Measurements from ENCODE around the gene LGALSL. TPM values are rescaled to one million over a fixed set of nuclear protein-coding genes. Genes with fewer than 3 reads are reported as not detected.

The LGALSL gene
- total RNA-seq, 1 donor from 2014 or later, result 3.1 TPM

- intact Hi-C loops (cut with micrococcal nuclease), result no loop called here
- H3K4me3 Mint-ChIP-seq, result no peak overlapping the region
- H3K9me3 Mint-ChIP-seq, result no peaks in the 10 kb centered on the region
- DNase-seq (ENCODE audit: low spot score), result no peak
- H3K27me3 Mint-ChIP-seq (ENCODE audit: insufficient read depth), result peaks cover 9% of the 10 kb centered on the region
- H3K27ac Mint-ChIP-seq, result no peak overlapping the region
- H3K4me1 Mint-ChIP-seq (ENCODE audit: low read depth), result peaks cover 20% of the 10 kb centered on the region
- no peaks in the 10 kb centered on the region for H3K36me3 Mint-ChIP-seq (ENCODE audit: low read depth)
Observed at GRCh38 chr2:64481665-64482064, 27.7 kb downstream of the LGALSL start.

GRCh38 chr2:64482243-64482642, 28.3 kb downstream of the LGALSL start:
- H3K4me3 Mint-ChIP-seq, result no peak overlapping the region
- no peaks in the 10 kb centered on the region for H3K36me3 Mint-ChIP-seq (ENCODE audit: low read depth)
- intact Hi-C loops (cut with micrococcal nuclease), result no loop called here
- H3K27ac Mint-ChIP-seq, result no peak overlapping the region
- DNase-seq (ENCODE audit: low spot score), result no peak
- H3K9me3 Mint-ChIP-seq, result no peaks in the 10 kb centered on the region
- H3K27me3 Mint-ChIP-seq (ENCODE audit: insufficient read depth), result peaks cover 11% of the 10 kb centered on the region
- H3K4me1 Mint-ChIP-seq (ENCODE audit: low read depth), result peaks cover 20% of the 10 kb centered on the region

GRCh38 chr2:64482765-64483504, 29.0 kb downstream of the LGALSL start:
- Mint-ChIP-seq H3K27me3 (ENCODE audit: insufficient read depth) (peaks cover 11% of the 10 kb centered on the region), H3K4me1 (ENCODE audit: low read depth) (peaks cover 20% of the 10 kb centered on the region), H3K36me3 (ENCODE audit: low read depth) (no peaks in the 10 kb centered on the region), H3K27ac (no peak overlapping the region), H3K4me3 (no peak overlapping the region), H3K9me3 (no peaks in the 10 kb centered on the region)
- no peak for DNase-seq (ENCODE audit: low spot score)
- intact Hi-C loops (cut with micrococcal nuclease), result no loop called here

GRCh38 chr2:64485331-64485730, 31.4 kb downstream of the LGALSL start:
- Mint-ChIP-seq H3K27me3 (ENCODE audit: insufficient read depth) (peaks cover 16% of the 10 kb centered on the region), H3K4me3 (no peak overlapping the region), H3K9me3 (no peaks in the 10 kb centered on the region), H3K4me1 (ENCODE audit: low read depth) (peaks cover 8% of the 10 kb centered on the region), H3K36me3 (ENCODE audit: low read depth) (no peaks in the 10 kb centered on the region), H3K27ac (no peak overlapping the region)
- intact Hi-C loops (cut with micrococcal nuclease), result loop anchor here (2.0 kb wide), 1 partner anchor 29 kb away; no protein-coding TSS in a partner anchor
- DNase-seq (ENCODE audit: low spot score), result no peak

GRCh38 chr2:64485961-64486360, 32.0 kb downstream of the LGALSL start:
- intact Hi-C loops (cut with micrococcal nuclease), result loop anchor here (2.0 kb wide), 1 partner anchor 29 kb away; no protein-coding TSS in a partner anchor
- Mint-ChIP-seq H3K9me3 (no peaks in the 10 kb centered on the region), H3K27ac (no peak overlapping the region), H3K4me1 (ENCODE audit: low read depth) (peaks cover 8% of the 10 kb centered on the region), H3K4me3 (no peak overlapping the region), H3K36me3 (ENCODE audit: low read depth) (no peaks in the 10 kb centered on the region), H3K27me3 (ENCODE audit: insufficient read depth) (peaks cover 16% of the 10 kb centered on the region)
- no peak for DNase-seq (ENCODE audit: low spot score)

GRCh38 chr2:64487256-64488049, 33.5 kb downstream of the LGALSL start:
- Mint-ChIP-seq H3K4me1 (ENCODE audit: low read depth) (peaks cover 8% of the 10 kb centered on the region), H3K4me3 (no peak overlapping the region), H3K36me3 (ENCODE audit: low read depth) (no peaks in the 10 kb centered on the region), H3K9me3 (no peaks in the 10 kb centered on the region), H3K27me3 (ENCODE audit: insufficient read depth) (peaks cover 22% of the 10 kb centered on the region), H3K27ac (no peak overlapping the region)
- no peak for DNase-seq (ENCODE audit: low spot score)
- intact Hi-C loops (cut with micrococcal nuclease), result loop anchor here (1.0 kb wide), 2 partner anchors 156 to 438 kb away; no protein-coding TSS in a partner anchor

- intact Hi-C loops (cut with micrococcal nuclease), result loop anchor here (1.0 kb wide), 2 partner anchors 157 to 439 kb away; no protein-coding TSS in a partner anchor
- Mint-ChIP-seq H3K9me3 (no peaks in the 10 kb centered on the region), H3K4me3 (no peak overlapping the region), H3K36me3 (ENCODE audit: low read depth) (no peaks in the 10 kb centered on the region), H3K4me1 (ENCODE audit: low read depth) (peaks cover 8% of the 10 kb centered on the region), H3K27ac (no peak overlapping the region), H3K27me3 (ENCODE audit: insufficient read depth) (peaks cover 24% of the 10 kb centered on the region)
- peak; percentile 53 for DNase-seq (ENCODE audit: low spot score)
Observed at GRCh38 chr2:64488050-64488974, 34.4 kb downstream of the LGALSL start.

GRCh38 chr2:64489081-64489751, 35.3 kb downstream of the LGALSL start:
- H3K36me3 Mint-ChIP-seq (ENCODE audit: low read depth), result no peaks in the 10 kb centered on the region
- intact Hi-C loops (cut with micrococcal nuclease), result no loop called here

GRCh38 chr2:64491426-64491825, 37.5 kb downstream of the LGALSL start:
- intact Hi-C loops (cut with micrococcal nuclease), result no loop called here
- DNase-seq (ENCODE audit: low spot score), result no peak
- Mint-ChIP-seq H3K36me3 (ENCODE audit: low read depth) (no peaks in the 10 kb centered on the region), H3K27ac (no peak overlapping the region), H3K4me3 (no peak overlapping the region), H3K4me1 (ENCODE audit: low read depth) (peaks cover 8% of the 10 kb centered on the region), H3K9me3 (no peaks in the 10 kb centered on the region), H3K27me3 (ENCODE audit: insufficient read depth) (peaks cover 30% of the 10 kb centered on the region)

More at GRCh38 chr2:64489081-64489751, 35.3 kb downstream of the LGALSL start:
- no peaks in the 10 kb centered on the region for H3K9me3 Mint-ChIP-seq
- no peak for DNase-seq (ENCODE audit: low spot score)
- no peak overlapping the region for H3K4me3 Mint-ChIP-seq
- H3K27ac Mint-ChIP-seq, result no peak overlapping the region
- H3K27me3 Mint-ChIP-seq (ENCODE audit: insufficient read depth), result peaks cover 30% of the 10 kb centered on the region
- H3K4me1 Mint-ChIP-seq (ENCODE audit: low read depth), result peaks cover 8% of the 10 kb centered on the region

GRCh38 chr2:64492272-64492671, 38.3 kb downstream of the LGALSL start:
- no peak overlapping the region for H3K4me3 Mint-ChIP-seq
- intact Hi-C loops (cut with micrococcal nuclease), result no loop called here
- peaks cover 8% of the 10 kb centered on the region for H3K4me1 Mint-ChIP-seq (ENCODE audit: low read depth)
- peaks cover 33% of the 10 kb centered on the region for H3K27me3 Mint-ChIP-seq (ENCODE audit: insufficient read depth)
- no peak overlapping the region for H3K27ac Mint-ChIP-seq
- no peak for DNase-seq (ENCODE audit: low spot score)
- H3K9me3 Mint-ChIP-seq, result no peaks in the 10 kb centered on the region
- H3K36me3 Mint-ChIP-seq (ENCODE audit: low read depth), result no peaks in the 10 kb centered on the region

GRCh38 chr2:64492821-64493220, 38.9 kb downstream of the LGALSL start:
- no peak overlapping the region for H3K4me3 Mint-ChIP-seq
- no peaks in the 10 kb centered on the region for H3K9me3 Mint-ChIP-seq
- H3K27me3 Mint-ChIP-seq (ENCODE audit: insufficient read depth), result peaks cover 36% of the 10 kb centered on the region
- no peaks in the 10 kb centered on the region for H3K36me3 Mint-ChIP-seq (ENCODE audit: low read depth)
- intact Hi-C loops (cut with micrococcal nuclease), result no loop called here
- no peak overlapping the region for H3K27ac Mint-ChIP-seq
- peaks cover 8% of the 10 kb centered on the region for H3K4me1 Mint-ChIP-seq (ENCODE audit: low read depth)
- DNase-seq (ENCODE audit: low spot score), result no peak

- peaks cover 38% of the 10 kb centered on the region for H3K27me3 Mint-ChIP-seq (ENCODE audit: insufficient read depth)
- H3K4me1 Mint-ChIP-seq (ENCODE audit: low read depth), result peaks cover 8% of the 10 kb centered on the region
- intact Hi-C loops (cut with micrococcal nuclease), result no loop called here
- no peak for DNase-seq (ENCODE audit: low spot score)
- H3K27ac Mint-ChIP-seq, result no peak overlapping the region
- H3K4me3 Mint-ChIP-seq, result no peak overlapping the region
- H3K9me3 Mint-ChIP-seq, result no peaks in the 10 kb centered on the region
- H3K36me3 Mint-ChIP-seq (ENCODE audit: low read depth), result no peaks in the 10 kb centered on the region
Observed at GRCh38 chr2:64493788-64494187, 39.8 kb downstream of the LGALSL start.

Measured in activated T-helper 1 cell treated with anti-CD3 and anti-CD28 coated beads, Interleukin-12 subunit alpha, Interleukin-12 subunit beta, Interleukin-2, Interleukin-4 antibody, amounts not matched to agents 30 ng/mL and 10 ng/mL and 1 ng/mL, durations not matched to agents 14 hours and 24 hours and 36 hours (primary cell).